Raji (cell line): ENCODE data around the gene LMBR1L.

Source experiments
- POLR2A ChIP-seq: IDR thresholded peaks from 2 replicates; pipeline ENCODE4 v1.6.1; 2011; ENCODE audit warnings: low read depth, low read length, control low read depth; ENCODE audit not compliant: insufficient read depth

The LMBR1L gene

GRCh38 chr12:49129332-49130150, 18.9 kb upstream of the LMBR1L start:
- no peak for TF ChIP-seq POLR2A

- TF ChIP-seq POLR2A: no peak
Measured at GRCh38 chr12:49126852-49127763, 16.5 kb upstream of the LMBR1L start.

- no peak for TF ChIP-seq POLR2A
Measured at GRCh38 chr12:49121047-49121696, 10.5 kb upstream of the LMBR1L start.

GRCh38 chr12:49111206-49111605, 559 bp upstream of the LMBR1L start:
- TF ChIP-seq POLR2A: no peak

GRCh38 chr12:49109641-49110463, 795 bp downstream of the LMBR1L start:
- TF ChIP-seq POLR2A: no peak

GRCh38 chr12:49108958-49109404, 1.7 kb downstream of the LMBR1L start:
- no peak for TF ChIP-seq POLR2A

GRCh38 chr12:49105504-49106084, 5.1 kb downstream of the LMBR1L start:
- no peak for TF ChIP-seq POLR2A

- no peak for TF ChIP-seq POLR2A
Measured at GRCh38 chr12:49104822-49105221, 5.8 kb downstream of the LMBR1L start.

GRCh38 chr12:49100380-49100779, 10.3 kb downstream of the LMBR1L start:
- TF ChIP-seq POLR2A: no peak

GRCh38 chr12:49098703-49099102, 11.9 kb downstream of the LMBR1L start:
- no peak for TF ChIP-seq POLR2A

GRCh38 chr12:49098035-49098451, 12.6 kb downstream of the LMBR1L start:
- no peak for TF ChIP-seq POLR2A

GRCh38 chr12:49097381-49097780, 13.3 kb downstream of the LMBR1L start:
- TF ChIP-seq POLR2A: no peak

- TF ChIP-seq POLR2A: no peak
Measured at GRCh38 chr12:49094975-49095365, 15.7 kb downstream of the LMBR1L start.

- no peak for TF ChIP-seq POLR2A
Measured at GRCh38 chr12:49094160-49094974, 16.3 kb downstream of the LMBR1L start, which contains the start of gene DHH. Gene DHH (minus strand): TSS chr12:49094801. CDS start chr12:49094512, 289 bp downstream.

GRCh38 chr12:49093792-49094159, 16.9 kb downstream of the LMBR1L start:
- no peak for TF ChIP-seq POLR2A
